Spleen (tissue), 11 donors: ENCODE results near the gene NIBAN1. TPM values are rescaled to one million over a fixed set of nuclear protein-coding genes. Genes with fewer than 3 reads are reported as not detected.

Source experiments
- DNase-seq: peaks from one replicate; pipeline ENCODE4 v3.0.0-alpha.2; 2020
- H3K27ac ChIP-seq, 8 donors: fragments of 200-600 bp; sonication (generic) in 7 of 8; 1 replicate in 4 of 8; 2 replicates in 4 of 8; pipeline versions ENCODE4 v1.5.0 to v1.8.0; 2016 to 2021; ENCODE audit warnings: inconsistent platforms in 4 of 8, mild to moderate bottlenecking in 4 of 8, moderate library complexity in 1 of 8
- H3K27me3 ChIP-seq, 7 donors: fragments of 200-600 bp; sonication (generic) in 6 of 7; replicated peaks in 1 of 7; 1 replicate in 4 of 7; 2 replicates in 3 of 7; pipeline versions ENCODE4 v1.5.0 to v1.8.0; 2016 to 2021; ENCODE audit warnings: inconsistent platforms in 3 of 7, mild to moderate bottlenecking in 1 of 7
- H3K36me3 ChIP-seq, 6 donors: fragments of 200-600 bp; sonication (generic) in 5 of 6; 1 replicate in 4 of 6; 2 replicates in 2 of 6; pipeline versions ENCODE4 v1.5.0 to v1.8.0; 2016 to 2021; ENCODE audit warnings: inconsistent platforms in 2 of 6
- H3K4me1 ChIP-seq, 6 donors: fragments of 200-600 bp; sonication (generic) in 5 of 6; 1 replicate in 3 of 6; 2 replicates in 3 of 6; pipeline versions ENCODE4 v1.5.0 to v1.8.0; 2016 to 2021; ENCODE audit warnings: inconsistent platforms in 3 of 6
- H3K4me3 ChIP-seq, 8 donors: fragments of 200-600 bp; sonication (generic) in 7 of 8; 1 replicate in 4 of 8; 2 replicates in 4 of 8; pipeline versions ENCODE4 v1.5.0 to v1.8.0; 2016 to 2021; ENCODE audit warnings: inconsistent platforms in 4 of 8, mild to moderate bottlenecking in 4 of 8, moderate library complexity in 2 of 8
- H3K9me3 ChIP-seq, 8 donors: fragments of 200-600 bp; sonication (generic) in 7 of 8; 1 replicate in 4 of 8; 2 replicates in 4 of 8; pipeline versions ENCODE4 v1.5.0 to v1.8.0; 2016 to 2021; ENCODE audit warnings: inconsistent platforms in 4 of 8
- CTCF ChIP-seq, 11 experiments: fragments of 200-600 bp in 7 of 11; fragments of 450-650 bp in 4 of 11; sonication (generic) in 4 of 11; IDR thresholded peaks in 8 of 11; conservative IDR thresholded peaks in 3 of 11; 1 replicate in 7 of 11; 2 replicates in 4 of 11; pipeline versions ENCODE4 v1.4.0 to v1.8.0; 2016 to 2021; ENCODE audit warnings: antibody characterized with exemption in 11 of 11, inconsistent platforms in 4 of 11, mild to moderate bottlenecking in 1 of 11
- POLR2A ChIP-seq, 3 donors: fragments of 450-650 bp; IDR thresholded peaks; one replicate each; pipeline ENCODE4 v1.5.1; 2017; ENCODE audit warnings: antibody characterized with exemption in 3 of 3, mild to moderate bottlenecking in 1 of 3
- POLR2AphosphoS5 ChIP-seq, 3 donors: sonication (generic); formaldehyde crosslinking; IDR thresholded peaks; one replicate each; pipeline ENCODE4 v1.5.1; 2017; ENCODE audit warnings: antibody characterized with exemption in 3 of 3
- WGBS, 5 donors: extraction: QIAGEN DNeasy Blood & Tissue Kit in 3 of 5; methylation state at CpG; one replicate each; pipeline versions ENCODE4 v1.1.5 to v1.1.7; 2013 to 2018; 5-methylcytosine and 5-hydroxymethylcytosine counted together
- intact Hi-C: fragments of 100-400 bp; cut with DNase I; formaldehyde crosslinking; loops from one replicate; pipeline ENCODE4 v1.15.0; 2023; ENCODE audit warnings: low total_unique reads
- polyA plus RNA-seq, 3 donors: library from polyadenylated mRNA; stranded (reverse); fragments of 200-250 nt; gene quantifications; one replicate each; pipeline ENCODE4 v1.2.1, GENCODE V29; 2013
- total RNA-seq, 7 donors: library from RNA; depleted of rRNA in 3 of 7; stranded (reverse); fragments of >200 nt in 3 of 7; fragmentation: NEBNext Ultra II Directional in 4 of 7; extraction: Animal tissue kit (Norgen Biotek cat#: 25700) in 4 of 7; gene quantifications; one replicate each; pipeline versions ENCODE4 v1.1.0 to v1.2.1, GENCODE V29; 2016 to 2021
- donor health status: healthy with polysubstance abuse.
- donor health status: DM: no; HTN: no; CAD: no; lungs with moderate emphysema.
- donor health status: DM: no; HTN: no; CAD: no.
- donor health status: Bipolar disorder and iron deficiency.
- donor health status: healthy.
- donor health status: DM: no; HTN: no; CAD: no.
- donor health status: DM: yes; HTN: yes; CAD: no.

Gene NIBAN1
- total and polyA plus RNA-seq, 10 donors = 2.3 to 116 (median 37.5) TPM

GRCh38 chr1:184972315-184973055 is 1.8 kb downstream of the NIBAN1 start:
- H3K27ac ChIP-seq = peak overlapping the region in 4 of 8 donors; percentile 80 to 96 (median 92)

GRCh38 chr1:184971522-184972265 is 2.6 kb downstream of the NIBAN1 start:
- TF ChIP-seq CTCF (IDR thresholded peaks at IDR 0.05 in 8 of 11, conservative IDR thresholded peaks at IDR 0.05 in 3 of 11) = no peak
- no peak for TF ChIP-seq POLR2A (IDR thresholded peaks at IDR 0.05)
- TF ChIP-seq POLR2AphosphoS5 (IDR thresholded peaks at IDR 0.05) = no peak

More at GRCh38 chr1:184972315-184973055, 1.8 kb downstream of the NIBAN1 start:
- intact Hi-C loops = no loop called here
- Histone ChIP-seq H3K36me3 (no peaks in the 10 kb centered on the region), H3K4me3 (peak overlapping the region in 6 of 8 donors; percentile 60 to 87 (median 68)), H3K27me3 (peaks cover 0 to 20% (median 3%) of the 10 kb centered on the region in 7 donors), H3K4me1 (peaks cover 3 to 65% (median 17%) of the 10 kb centered on the region in 6 donors), H3K9me3 (no peaks in the 10 kb centered on the region)
- DNase-seq = no peak
- 46 to 72% (median 51%) methylated on average over 4 of the region's 4 CpGs for WGBS, 5 donors
- TF ChIP-seq CTCF (IDR thresholded peaks at IDR 0.05 in 8 of 11, conservative IDR thresholded peaks at IDR 0.05 in 3 of 11) = no peak
- TF ChIP-seq POLR2A (IDR thresholded peaks at IDR 0.05) = no peak
- TF ChIP-seq POLR2AphosphoS5 (IDR thresholded peaks at IDR 0.05) = no peak

GRCh38 chr1:184970691-184971161 is 3.6 kb downstream of the NIBAN1 start:
- Histone ChIP-seq H3K36me3 (no peaks in the 10 kb centered on the region), H3K4me1 (peaks cover 3 to 65% (median 17%) of the 10 kb centered on the region in 6 donors), H3K9me3 (no peaks in the 10 kb centered on the region), H3K27me3 (peaks cover 0 to 20% (median 3%) of the 10 kb centered on the region in 7 donors), H3K27ac (peak overlapping the region in 1 of 8 donors; percentile 19), H3K4me3 (no peak overlapping the region)
- intact Hi-C loops = no loop called here
- WGBS, 5 donors = 35 to 70% (median 46%) methylated on average over 5 of the region's 5 CpGs
- DNase-seq = no peak
- TF ChIP-seq CTCF (IDR thresholded peaks at IDR 0.05 in 8 of 11, conservative IDR thresholded peaks at IDR 0.05 in 3 of 11) (no peak), POLR2AphosphoS5 (IDR thresholded peaks at IDR 0.05) (no peak), POLR2A (IDR thresholded peaks at IDR 0.05) (no peak)

More at GRCh38 chr1:184971522-184972265, 2.6 kb downstream of the NIBAN1 start:
- no peaks in the 10 kb centered on the region for H3K36me3 ChIP-seq
- WGBS, 5 donors = 83 to 89% (median 85%) methylated on average over 8 of the region's 8 CpGs
- no peak for DNase-seq
- peaks cover 0 to 20% (median 3%) of the 10 kb centered on the region in 7 donors for H3K27me3 ChIP-seq
- intact Hi-C loops = no loop called here
- H3K4me1 ChIP-seq = peaks cover 3 to 65% (median 17%) of the 10 kb centered on the region in 6 donors
- H3K27ac ChIP-seq = peak overlapping the region in 1 of 8 donors; percentile 93
- H3K9me3 ChIP-seq = no peaks in the 10 kb centered on the region
- peak overlapping the region in 3 of 8 donors; percentile 60 to 87 (median 75) for H3K4me3 ChIP-seq
